ENCODE measurements around the gene KIAA1217. TPM values are rescaled to one million over a fixed set of nuclear protein-coding genes. Genes with fewer than 3 reads are reported as not detected.
"Not testable (repeated sequence)": the region's sequence is repeated elsewhere in the genome, so short reads cannot be mapped to it uniquely, and the experiment has no call there.

Gene KIAA1217
- polyA plus RNA-seq, 3 donors: 86.2 to 112 (median 93.4) TPM

DNA sequence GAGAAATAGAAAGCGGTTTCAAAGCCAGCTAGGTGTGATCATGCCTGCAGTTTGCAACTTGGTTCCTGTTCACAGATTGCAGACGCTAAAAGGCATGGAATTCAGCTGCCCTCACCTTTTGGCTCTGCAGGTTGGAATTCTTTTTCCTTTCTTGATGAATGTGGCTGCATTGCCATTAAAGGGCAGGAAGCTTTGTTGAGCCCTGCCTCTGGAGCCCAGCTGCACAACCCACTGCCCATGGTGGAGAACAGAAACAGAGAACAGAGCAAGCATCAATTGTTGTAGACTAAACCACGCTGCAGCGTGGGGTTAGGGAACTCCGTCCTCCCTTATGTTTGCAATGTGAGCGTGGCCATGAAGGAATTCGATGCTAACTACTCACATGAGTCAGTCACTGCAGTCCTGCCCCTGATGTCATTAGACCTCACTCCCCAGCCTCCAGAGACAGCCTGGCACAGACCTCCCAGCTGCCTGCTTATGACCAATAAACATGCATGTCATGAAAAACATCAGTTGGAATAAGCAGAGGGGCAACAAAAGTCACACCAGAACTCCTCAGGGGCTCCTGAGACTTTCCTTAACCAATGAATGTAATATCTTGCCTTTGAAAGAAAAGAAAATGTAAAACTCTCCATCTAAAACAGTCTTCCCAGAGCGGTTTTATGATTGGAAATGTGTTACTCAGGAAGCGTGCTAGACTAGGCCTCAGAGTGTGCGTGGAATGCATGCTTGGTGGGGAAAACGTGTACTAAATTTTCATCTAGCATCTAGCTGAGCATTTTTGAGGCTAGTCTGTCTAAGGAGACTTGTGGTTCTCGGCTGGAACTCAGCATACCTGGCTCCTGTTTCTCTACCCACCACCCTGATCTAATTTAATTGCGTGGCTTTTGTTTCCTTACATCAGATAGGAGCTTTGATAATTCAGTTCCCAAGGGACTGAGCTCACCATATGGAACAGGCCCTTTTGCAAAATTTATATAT, 232.2 kb downstream of the KIAA1217 start:
- no peak for DNase-seq (ENCODE audit: extremely low read depth in 1 of 11, low read depth in 9 of 11, low spot score in 4 of 11)

GRCh38 chr10:24442234-24442633, 233.3 kb downstream of the KIAA1217 start:
- DNase-seq (ENCODE audit: extremely low read depth in 1 of 11, low read depth in 9 of 11, low spot score in 4 of 11): no peak

GRCh38 chr10:24442641-24443174, 233.8 kb downstream of the KIAA1217 start:
- not testable (repeated sequence) for DNase-seq (ENCODE audit: extremely low read depth in 1 of 11, low read depth in 9 of 11, low spot score in 4 of 11)

- DNase-seq (ENCODE audit: extremely low read depth in 1 of 11, low read depth in 9 of 11, low spot score in 4 of 11): no peak
These were observed 235.4 kb downstream of the KIAA1217 start for GRCh38 chr10:24444337-24444736.

DNA sequence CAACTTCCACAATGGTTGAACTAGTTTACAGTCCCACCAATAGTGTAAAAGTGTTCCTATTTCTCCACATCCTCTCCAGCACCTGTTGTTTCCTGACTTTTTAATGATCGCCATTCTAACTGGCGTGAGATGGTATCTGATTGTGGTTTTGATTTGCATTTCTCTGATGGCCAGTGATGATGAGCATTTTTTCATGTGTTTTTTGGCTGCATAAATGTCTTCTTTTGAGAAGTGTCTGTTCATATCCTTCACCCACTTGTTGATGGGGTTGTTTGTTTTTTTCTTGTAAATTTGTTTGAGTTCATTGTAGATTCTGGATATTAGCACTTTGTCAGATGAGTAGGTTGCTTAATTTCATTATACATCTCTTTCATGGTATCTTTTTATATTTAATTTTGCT, 237.0 kb downstream of the KIAA1217 start:
- not testable (repeated sequence) for DNase-seq (ENCODE audit: extremely low read depth in 1 of 11, low read depth in 9 of 11, low spot score in 4 of 11)

DNA sequence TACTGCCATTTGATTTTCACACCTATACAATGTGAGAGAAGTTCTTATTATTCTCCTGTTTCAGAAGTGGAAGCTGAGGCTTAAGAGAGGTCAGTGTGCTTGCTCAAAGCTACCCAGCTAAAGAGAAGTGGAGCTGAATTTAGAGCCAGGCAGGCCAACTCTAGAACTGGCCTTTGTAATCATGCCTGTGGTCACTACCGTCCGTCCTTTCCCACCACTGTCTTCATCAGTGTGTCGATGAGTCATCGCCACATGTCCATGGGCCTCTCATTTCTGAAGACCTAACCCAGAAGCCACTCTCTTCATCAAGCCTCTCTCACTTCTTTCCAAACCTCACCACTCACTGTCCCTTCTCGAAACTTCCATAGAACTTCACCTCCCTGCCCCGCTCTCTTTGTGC, 237.8 kb downstream of the KIAA1217 start:
- DNase-seq (ENCODE audit: extremely low read depth in 1 of 11, low read depth in 9 of 11, low spot score in 4 of 11): no peak

- no peak for DNase-seq (ENCODE audit: extremely low read depth in 1 of 11, low read depth in 9 of 11, low spot score in 4 of 11)
These were observed 239.5 kb downstream of the KIAA1217 start for GRCh38 chr10:24448351-24448999.

DNA sequence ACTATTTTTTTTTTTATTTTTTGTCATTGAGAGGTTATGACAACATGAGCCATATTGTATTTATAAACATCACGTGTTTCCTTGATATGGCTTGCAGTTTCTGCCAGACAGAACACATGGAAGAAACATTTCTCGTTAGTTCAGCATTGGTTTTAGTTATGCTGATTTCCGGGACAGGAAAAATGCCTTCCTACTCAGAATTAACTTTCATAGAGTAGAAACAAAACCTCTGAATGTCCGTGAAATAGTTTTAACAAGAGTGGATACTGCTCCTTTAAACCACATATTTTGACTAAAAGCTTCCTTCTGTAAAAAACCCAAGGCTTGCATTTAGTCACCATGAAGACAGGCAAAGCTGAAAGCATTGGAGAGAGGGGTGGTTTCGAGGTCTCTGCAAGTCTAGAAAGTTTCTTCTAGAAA, 240.4 kb downstream of the KIAA1217 start:
- no peak for DNase-seq (ENCODE audit: extremely low read depth in 1 of 11, low read depth in 9 of 11, low spot score in 4 of 11)

GRCh38 chr10:24449769-24450310, 240.9 kb downstream of the KIAA1217 start:
- DNase-seq (ENCODE audit: extremely low read depth in 1 of 11, low read depth in 9 of 11, low spot score in 4 of 11): no peak

DNA sequence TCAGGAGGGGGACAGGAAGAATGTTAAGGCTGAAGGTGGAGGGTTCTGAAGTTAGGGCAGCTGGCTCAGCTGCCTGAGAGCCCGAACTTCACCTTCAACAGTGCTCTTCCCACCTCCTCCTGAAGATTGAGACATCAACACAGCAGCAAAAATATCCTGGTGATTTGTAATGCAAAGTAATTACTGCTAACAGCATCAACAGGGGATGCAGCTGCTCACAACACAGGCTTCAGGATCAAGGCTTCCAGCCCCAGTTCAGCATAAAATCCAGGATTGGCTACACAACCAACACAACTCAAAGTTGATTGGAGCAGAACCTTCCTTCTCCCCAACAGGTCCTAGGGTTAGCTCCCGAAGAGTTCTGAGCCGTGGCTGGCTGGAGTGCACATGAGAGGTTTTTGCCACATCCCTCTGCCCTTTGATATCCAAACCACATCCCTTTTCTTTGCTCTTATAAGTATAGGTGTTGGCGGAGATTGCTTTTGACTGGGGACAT, 242.4 kb downstream of the KIAA1217 start:
- no peak for DNase-seq (ENCODE audit: extremely low read depth in 1 of 11, low read depth in 9 of 11, low spot score in 4 of 11)

DNA sequence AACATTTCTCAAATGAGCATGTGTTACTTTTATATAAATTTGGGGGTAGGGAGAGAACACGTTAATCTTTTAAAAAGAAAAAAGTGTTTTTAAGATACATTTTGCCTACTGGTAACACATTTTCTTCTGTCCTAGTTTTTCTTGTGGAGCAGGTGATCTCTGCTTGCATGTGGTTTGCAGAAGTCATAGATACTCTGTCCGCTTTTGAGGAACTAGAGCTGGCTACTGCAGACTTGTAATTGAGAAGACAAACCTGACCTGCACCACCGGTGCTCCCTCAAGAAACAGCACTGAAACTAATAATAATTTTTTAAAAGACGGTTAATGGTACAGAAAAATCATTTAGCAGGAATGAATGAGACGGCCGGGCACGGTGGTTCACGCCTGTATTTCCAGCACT, 243.1 kb downstream of the KIAA1217 start:
- DNase-seq (ENCODE audit: extremely low read depth in 1 of 11, low read depth in 9 of 11, low spot score in 4 of 11): no peak

DNA sequence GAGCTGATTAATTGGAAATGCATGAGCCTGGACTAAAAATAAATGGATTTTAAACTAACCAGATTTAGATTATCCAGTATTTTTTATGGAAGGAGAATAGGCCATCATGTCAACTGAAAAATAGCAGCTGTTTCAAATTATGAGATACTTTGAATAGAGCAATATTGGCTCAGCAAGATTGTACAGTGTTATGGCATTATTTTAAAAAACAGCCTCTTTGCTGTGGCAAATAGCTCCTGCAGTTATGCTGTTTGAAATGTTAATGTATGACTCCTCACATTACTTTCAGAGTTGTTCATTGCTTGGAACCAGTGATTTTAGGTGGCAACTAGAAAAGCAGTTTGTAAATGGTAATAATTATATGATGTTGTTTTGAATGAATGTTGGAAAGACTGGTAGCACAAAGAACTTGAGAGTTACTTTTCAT, 244.5 kb downstream of the KIAA1217 start:
- no peak for DNase-seq (ENCODE audit: extremely low read depth in 1 of 11, low read depth in 9 of 11, low spot score in 4 of 11)

- no peak for DNase-seq (ENCODE audit: extremely low read depth in 1 of 11, low read depth in 9 of 11, low spot score in 4 of 11)
These were observed 245.0 kb downstream of the KIAA1217 start for GRCh38 chr10:24453973-24454372.

GRCh38 chr10:24455447-24455846, 246.5 kb downstream of the KIAA1217 start:
- no peak for DNase-seq (ENCODE audit: extremely low read depth in 1 of 11, low read depth in 9 of 11, low spot score in 4 of 11)

DNA sequence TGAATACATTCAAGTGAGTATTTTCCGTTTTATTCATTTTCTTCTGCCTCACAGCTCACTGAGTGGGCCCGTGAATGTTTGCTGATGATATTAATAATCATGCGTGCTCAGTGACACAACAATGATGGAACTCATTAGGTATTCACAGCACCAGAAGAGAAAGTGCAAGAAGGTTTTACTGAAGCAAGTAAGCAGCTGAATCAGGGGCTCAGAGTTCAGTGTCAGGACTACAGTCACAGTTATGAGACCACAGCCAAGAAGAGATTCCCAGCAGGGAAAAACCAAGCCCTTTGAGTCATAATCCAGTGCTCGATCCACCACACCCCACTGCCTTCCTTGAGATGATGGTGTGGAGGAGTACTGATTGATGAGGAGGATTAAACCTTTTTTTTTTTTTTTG, 247.4 kb downstream of the KIAA1217 start:
- no peak for DNase-seq (ENCODE audit: extremely low read depth in 1 of 11, low read depth in 9 of 11, low spot score in 4 of 11)

DNA sequence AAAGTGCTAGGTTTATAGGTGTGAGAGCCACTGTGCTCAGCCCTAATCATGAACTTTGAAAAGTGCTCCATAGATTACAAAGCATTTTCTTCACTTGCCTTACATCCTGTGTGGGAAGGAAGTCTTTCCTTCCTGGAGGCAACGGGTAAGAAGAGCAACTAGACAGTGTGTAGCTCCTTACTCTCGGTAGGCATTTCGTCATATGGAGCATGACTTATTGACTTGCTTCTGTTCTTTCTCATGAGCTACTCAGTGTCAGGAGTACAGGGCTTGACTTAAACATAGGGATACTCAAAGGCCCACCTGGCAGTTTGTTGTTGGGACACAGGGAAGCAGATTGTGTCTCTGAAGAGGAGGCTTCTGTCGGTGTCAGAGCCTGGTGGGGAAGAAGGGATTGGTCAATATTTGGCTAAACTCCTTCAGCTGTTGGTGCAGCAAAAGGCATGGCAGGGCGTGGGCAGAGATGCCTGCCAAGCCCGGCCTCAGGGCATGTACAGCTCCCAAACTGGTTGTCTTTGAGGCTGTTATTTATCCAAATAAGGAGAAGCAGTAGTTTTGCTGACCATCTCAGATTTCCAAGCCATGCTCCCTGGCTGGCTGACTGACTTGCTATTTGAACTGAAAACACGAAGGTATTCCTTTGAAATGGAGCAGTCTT, 248.9 kb downstream of the KIAA1217 start:
- DNase-seq (ENCODE audit: extremely low read depth in 1 of 11, low read depth in 9 of 11, low spot score in 4 of 11): peak in 1 of 11 donors; percentile 62

DNA sequence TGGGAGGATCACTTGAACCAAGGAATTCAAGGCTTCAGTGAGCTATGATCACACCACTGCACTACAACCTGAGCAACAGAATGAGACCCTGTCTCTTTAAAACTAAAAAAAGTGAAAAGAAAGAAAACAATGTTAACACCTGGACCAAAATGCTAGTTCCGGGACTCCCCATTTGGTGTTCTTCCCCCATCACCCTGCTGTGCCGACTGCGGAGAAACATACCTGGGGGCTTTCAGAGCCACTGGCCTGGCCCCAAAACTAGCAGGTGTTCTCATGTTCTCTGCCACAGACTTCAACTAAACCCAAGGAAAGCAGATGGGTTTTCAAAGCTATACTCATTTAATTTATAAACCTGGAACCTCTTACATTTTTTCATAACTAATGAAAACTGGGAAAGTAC, 250.9 kb downstream of the KIAA1217 start:
- DNase-seq (ENCODE audit: extremely low read depth in 1 of 11, low read depth in 9 of 11, low spot score in 4 of 11): no peak

- DNase-seq (ENCODE audit: extremely low read depth in 1 of 11, low read depth in 9 of 11, low spot score in 4 of 11): no peak
These were observed 253.4 kb downstream of the KIAA1217 start for GRCh38 chr10:24462291-24462813.

Data from renal cortex interstitium (tissue), 11 donors.